ENCODE results near the gene LILRB2. TPM values are rescaled to one million over a fixed set of nuclear protein-coding genes. Genes with fewer than 3 reads are reported as not detected.

Gene LILRB2
- total RNA-seq, 1 experiment from 2014 or later, result 0.22 TPM

DNA sequence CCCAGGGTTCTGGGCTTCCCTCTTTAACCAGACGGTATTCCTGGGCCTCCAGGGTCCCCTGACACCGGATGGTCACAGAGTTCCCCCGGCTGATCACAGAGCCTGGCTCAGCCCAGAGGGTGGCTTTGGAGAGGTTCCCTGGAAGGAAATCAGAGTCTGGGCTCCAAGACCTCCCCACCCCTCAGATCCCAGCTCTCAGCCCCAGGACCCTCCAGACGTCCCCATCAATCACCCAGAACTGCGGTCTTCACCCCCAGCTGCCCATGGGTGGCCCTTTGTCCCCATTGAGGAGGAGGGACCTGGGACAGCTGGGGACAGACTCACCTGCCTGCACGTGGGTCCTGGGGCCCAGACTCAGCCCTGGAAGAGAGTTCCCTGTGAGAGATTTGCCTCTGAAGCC, 31.1 kb upstream of the LILRB2 start:
- Histone ChIP-seq H3K79me2 (ENCODE audit: low read length) (no peaks in the 10 kb centered on the region), H3K4me2 (ENCODE audit: low read depth, low read length, poor library complexity, severe bottlenecking) (no peak overlapping the region), H2AFZ (ENCODE audit: low read length) (no peak overlapping the region), H3K9ac (ENCODE audit: low read length) (no peak overlapping the region), H3K9me3 (ENCODE audit: low read length) (no peaks in the 10 kb centered on the region), H3K4me3 (ENCODE audit: low read length) (no peak overlapping the region), H3K27ac (ENCODE audit: low read length) (no peak overlapping the region), H3K4me1 (ENCODE audit: low read length) (no peaks in the 10 kb centered on the region; the same call in 1 of the 2 replicates), H3K9me2 (replicated peaks; ENCODE audit: insufficient read depth, low read length) (no peaks in the 10 kb centered on the region), H4K20me1 (ENCODE audit: insufficient read depth, low read depth, low read length) (no peaks in the 10 kb centered on the region), H3K36me3 (ENCODE audit: insufficient read depth, low read length) (no peaks in the 10 kb centered on the region), H3K27me3 (ENCODE audit: low read length) (no peaks in the 10 kb centered on the region)
- DNase-seq, result no peak

- Histone ChIP-seq H2AFZ (ENCODE audit: low read length) (no peak overlapping the region), H3K4me2 (ENCODE audit: low read depth, low read length, poor library complexity, severe bottlenecking) (no peak overlapping the region), H3K9ac (ENCODE audit: low read length) (no peak overlapping the region), H3K79me2 (ENCODE audit: low read length) (no peaks in the 10 kb centered on the region), H3K4me3 (ENCODE audit: low read length) (no peak overlapping the region), H3K4me1 (ENCODE audit: low read length) (no peaks in the 10 kb centered on the region; the same call in 1 of the 2 replicates), H3K27ac (ENCODE audit: low read length) (no peak overlapping the region), H3K36me3 (ENCODE audit: insufficient read depth, low read length) (no peaks in the 10 kb centered on the region), H3K27me3 (ENCODE audit: low read length) (no peaks in the 10 kb centered on the region), H3K9me2 (replicated peaks; ENCODE audit: insufficient read depth, low read length) (no peaks in the 10 kb centered on the region), H4K20me1 (ENCODE audit: insufficient read depth, low read depth, low read length) (no peaks in the 10 kb centered on the region), H3K9me3 (ENCODE audit: low read length) (no peaks in the 10 kb centered on the region)
- DNase-seq, result no peak
Observed at GRCh38 chr19:54311486-54311885, 30.6 kb upstream of the LILRB2 start.

DNA sequence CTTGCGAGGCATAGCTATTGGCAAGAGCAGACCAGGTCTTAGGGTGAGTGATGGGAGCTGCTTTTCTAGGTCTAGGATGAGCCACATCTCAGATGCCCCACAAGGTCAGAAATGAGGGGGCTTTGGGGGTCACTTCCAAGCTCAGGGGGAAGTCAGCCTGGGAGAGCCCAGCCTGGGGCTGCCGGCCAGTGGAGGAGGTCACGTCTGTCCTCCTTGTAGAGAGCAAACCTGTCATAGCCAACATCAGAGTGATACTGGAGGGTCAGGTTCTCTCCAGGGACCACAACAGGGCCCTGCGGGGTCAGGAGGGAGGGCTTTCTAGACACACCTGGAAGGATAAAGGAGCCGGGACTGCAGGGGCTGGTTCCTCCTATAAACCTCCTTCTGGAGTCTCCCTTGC, 29.6 kb upstream of the LILRB2 start:
- Histone ChIP-seq H3K27me3 (ENCODE audit: low read length) (no peaks in the 10 kb centered on the region), H3K36me3 (ENCODE audit: insufficient read depth, low read length) (no peaks in the 10 kb centered on the region), H3K9ac (ENCODE audit: low read length) (no peak overlapping the region), H3K79me2 (ENCODE audit: low read length) (no peaks in the 10 kb centered on the region), H4K20me1 (ENCODE audit: insufficient read depth, low read depth, low read length) (no peaks in the 10 kb centered on the region; the same call in 1 of the 2 replicates), H3K9me3 (ENCODE audit: low read length) (no peaks in the 10 kb centered on the region), H2AFZ (ENCODE audit: low read length) (no peak overlapping the region), H3K4me3 (ENCODE audit: low read length) (no peak overlapping the region), H3K4me2 (ENCODE audit: low read depth, low read length, poor library complexity, severe bottlenecking) (no peak overlapping the region), H3K9me2 (replicated peaks; ENCODE audit: insufficient read depth, low read length) (no peaks in the 10 kb centered on the region), H3K4me1 (ENCODE audit: low read length) (no peaks in the 10 kb centered on the region; the same call in 1 of the 2 replicates), H3K27ac (ENCODE audit: low read length) (no peak overlapping the region)
- no peak for DNase-seq

- DNase-seq, result no peak
- Histone ChIP-seq H3K36me3 (ENCODE audit: insufficient read depth, low read length) (no peaks in the 10 kb centered on the region), H4K20me1 (ENCODE audit: insufficient read depth, low read depth, low read length) (no peaks in the 10 kb centered on the region; the same call in 1 of the 2 replicates), H3K9me2 (replicated peaks; ENCODE audit: insufficient read depth, low read length) (no peaks in the 10 kb centered on the region), H3K27ac (ENCODE audit: low read length) (no peak overlapping the region), H3K4me3 (ENCODE audit: low read length) (no peak overlapping the region), H3K79me2 (ENCODE audit: low read length) (no peaks in the 10 kb centered on the region), H3K9ac (ENCODE audit: low read length) (no peak overlapping the region), H3K4me1 (ENCODE audit: low read length) (no peaks in the 10 kb centered on the region; the same call in 1 of the 2 replicates), H3K9me3 (ENCODE audit: low read length) (no peaks in the 10 kb centered on the region), H3K4me2 (ENCODE audit: low read depth, low read length, poor library complexity, severe bottlenecking) (no peak overlapping the region), H3K27me3 (ENCODE audit: low read length) (no peaks in the 10 kb centered on the region), H2AFZ (ENCODE audit: low read length) (no peak overlapping the region)
Observed at GRCh38 chr19:54309811-54310210, 28.9 kb upstream of the LILRB2 start.

DNA sequence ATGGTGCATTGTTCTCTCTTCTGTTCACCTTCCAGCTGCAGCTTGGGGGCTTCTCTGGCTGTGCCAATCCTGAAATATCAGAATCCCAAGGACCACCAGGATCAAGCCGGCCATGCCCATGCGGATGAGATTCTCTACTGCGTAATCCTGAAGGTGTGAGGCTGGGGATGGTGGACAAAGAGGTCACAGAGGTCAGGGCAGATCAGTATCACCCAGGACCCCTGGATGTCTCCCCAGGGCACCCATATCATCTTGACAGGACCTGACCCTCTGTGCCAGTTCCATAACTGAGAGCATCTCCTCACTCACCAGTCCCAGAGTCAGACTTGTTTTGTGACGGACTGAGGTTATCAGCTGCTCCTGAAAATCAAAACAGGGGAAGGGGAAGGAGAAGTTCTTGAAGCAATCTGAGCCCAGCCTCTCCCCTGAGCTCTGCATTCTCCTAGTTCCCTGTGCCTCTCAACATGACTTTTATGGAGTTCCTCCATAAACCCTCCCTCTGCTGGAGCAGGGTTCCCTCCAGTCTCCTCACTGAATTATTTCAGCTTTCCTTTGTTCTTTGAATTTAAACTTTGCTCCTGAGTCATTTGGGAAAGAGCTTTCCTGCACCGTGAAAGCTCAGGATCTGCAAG, 26.6 kb upstream of the LILRB2 start:
- no peak for DNase-seq
- no peaks in the 10 kb centered on the region for H3K9me3 ChIP-seq (ENCODE audit: low read length)
- no peak overlapping the region for H2AFZ ChIP-seq (ENCODE audit: low read length)

GRCh38 chr19:54305141-54305540, 24.2 kb upstream of the LILRB2 start:
- no peak overlapping the region for H3K4me3 ChIP-seq (ENCODE audit: low read length)
- DNase-seq, result no peak
- H4K20me1 ChIP-seq (ENCODE audit: insufficient read depth, low read depth, low read length), result no peaks in the 10 kb centered on the region; the same call in 1 of the 2 replicates
- H3K27ac ChIP-seq (ENCODE audit: low read length), result no peak overlapping the region
- H3K4me2 ChIP-seq (ENCODE audit: low read depth, low read length, poor library complexity, severe bottlenecking), result no peak overlapping the region
- no peaks in the 10 kb centered on the region for H3K9me3 ChIP-seq (ENCODE audit: low read length)
- H3K9me2 ChIP-seq (replicated peaks; ENCODE audit: insufficient read depth, low read length), result no peaks in the 10 kb centered on the region
- no peak overlapping the region for H2AFZ ChIP-seq (ENCODE audit: low read length)
- no peaks in the 10 kb centered on the region for H3K4me1 ChIP-seq (ENCODE audit: low read length)
- no peak overlapping the region for H3K9ac ChIP-seq (ENCODE audit: low read length)
- H3K79me2 ChIP-seq (ENCODE audit: low read length), result no peaks in the 10 kb centered on the region
- H3K27me3 ChIP-seq (ENCODE audit: low read length), result 0 out of 2 replicates have a peak, but pooled peaks cover 3% of the 10 kb centered on the region
- H3K36me3 ChIP-seq (ENCODE audit: insufficient read depth, low read length), result no peaks in the 10 kb centered on the region

More for the DNA sequence above, 26.6 kb upstream of the LILRB2 start:
- Histone ChIP-seq H3K9ac (ENCODE audit: low read length) (no peak overlapping the region), H3K9me2 (replicated peaks; ENCODE audit: insufficient read depth, low read length) (no peaks in the 10 kb centered on the region), H3K4me3 (ENCODE audit: low read length) (no peak overlapping the region), H3K4me1 (ENCODE audit: low read length) (no peaks in the 10 kb centered on the region), H3K36me3 (ENCODE audit: insufficient read depth, low read length) (no peaks in the 10 kb centered on the region), H4K20me1 (ENCODE audit: insufficient read depth, low read depth, low read length) (no peaks in the 10 kb centered on the region; the same call in 1 of the 2 replicates), H3K27me3 (ENCODE audit: low read length) (0 out of 2 replicates have a peak, but pooled peaks cover 3% of the 10 kb centered on the region), H3K79me2 (ENCODE audit: low read length) (no peaks in the 10 kb centered on the region), H3K27ac (ENCODE audit: low read length) (no peak overlapping the region), H3K4me2 (ENCODE audit: low read depth, low read length, poor library complexity, severe bottlenecking) (no peak overlapping the region)

DNA sequence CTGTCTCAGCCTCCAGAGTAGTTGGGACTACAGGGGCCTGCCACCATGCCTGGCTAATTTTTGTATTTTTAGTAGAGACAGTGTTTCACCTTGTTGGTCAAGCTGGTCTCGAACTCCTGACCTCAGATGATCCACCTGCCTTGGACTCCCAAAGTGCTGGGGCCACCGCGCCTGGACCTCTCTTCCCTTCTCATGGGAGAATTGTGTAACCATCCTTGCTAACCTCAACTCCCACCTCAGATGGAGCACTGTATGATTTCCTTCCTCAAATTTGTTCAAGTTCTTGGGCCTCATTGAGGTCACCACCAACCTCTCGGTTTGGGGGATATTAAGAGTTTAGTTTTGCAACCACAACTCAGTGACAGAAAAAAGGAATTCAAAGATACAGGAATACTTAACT, 21.3 kb upstream of the LILRB2 start:
- H4K20me1 ChIP-seq (ENCODE audit: insufficient read depth, low read depth, low read length), result no peaks in the 10 kb centered on the region; the same call in 1 of the 2 replicates
- DNase-seq, result no peak
- H3K27ac ChIP-seq (ENCODE audit: low read length), result no peak overlapping the region
- H3K36me3 ChIP-seq (ENCODE audit: insufficient read depth, low read length), result no peaks in the 10 kb centered on the region
- H3K9me3 ChIP-seq (ENCODE audit: low read length), result no peaks in the 10 kb centered on the region
- no peaks in the 10 kb centered on the region for H3K9me2 ChIP-seq (replicated peaks; ENCODE audit: insufficient read depth, low read length)
- H3K4me2 ChIP-seq (ENCODE audit: low read depth, low read length, poor library complexity, severe bottlenecking), result no peak overlapping the region
- no peak overlapping the region for H3K4me3 ChIP-seq (ENCODE audit: low read length)
- no peak overlapping the region for H2AFZ ChIP-seq (ENCODE audit: low read length)
- H3K79me2 ChIP-seq (ENCODE audit: low read length), result no peaks in the 10 kb centered on the region
- H3K27me3 ChIP-seq (ENCODE audit: low read length), result 0 out of 2 replicates have a peak, but pooled peaks cover 3% of the 10 kb centered on the region
- no peaks in the 10 kb centered on the region for H3K4me1 ChIP-seq (ENCODE audit: low read length)
- H3K9ac ChIP-seq (ENCODE audit: low read length), result no peak overlapping the region

DNA sequence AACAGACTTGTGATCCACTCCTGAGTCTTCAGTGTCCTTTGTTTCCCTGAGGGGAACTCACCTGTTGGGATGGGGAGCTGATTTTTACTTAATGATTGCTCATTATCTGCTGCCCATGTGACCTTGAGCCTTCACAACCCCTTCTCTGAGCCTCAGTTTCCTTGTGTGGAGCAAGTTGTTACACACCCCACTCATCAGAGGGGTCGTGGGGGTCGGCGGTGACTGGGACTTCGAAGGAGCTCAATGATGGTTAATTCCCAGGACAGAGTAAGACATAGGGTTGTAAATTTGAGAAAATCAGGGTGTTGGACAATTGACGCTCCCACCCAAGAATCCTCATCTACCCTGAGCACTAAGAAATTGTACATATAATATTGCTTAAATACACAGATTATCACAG, 18.6 kb upstream of the LILRB2 start:
- Histone ChIP-seq H3K27ac (ENCODE audit: low read length) (no peak overlapping the region), H4K20me1 (ENCODE audit: insufficient read depth, low read depth, low read length) (no peaks in the 10 kb centered on the region), H3K79me2 (ENCODE audit: low read length) (no peaks in the 10 kb centered on the region), H3K4me1 (ENCODE audit: low read length) (no peaks in the 10 kb centered on the region), H3K9ac (ENCODE audit: low read length) (no peak overlapping the region), H3K4me3 (ENCODE audit: low read length) (no peak overlapping the region), H3K27me3 (ENCODE audit: low read length) (0 out of 2 replicates have a peak, but pooled peaks cover 3% of the 10 kb centered on the region), H3K4me2 (ENCODE audit: low read depth, low read length, poor library complexity, severe bottlenecking) (no peak overlapping the region), H3K9me2 (replicated peaks; ENCODE audit: insufficient read depth, low read length) (no peaks in the 10 kb centered on the region), H3K36me3 (ENCODE audit: insufficient read depth, low read length) (no peaks in the 10 kb centered on the region), H2AFZ (ENCODE audit: low read length) (no peak overlapping the region), H3K9me3 (ENCODE audit: low read length) (no peaks in the 10 kb centered on the region)
- DNase-seq, result no peak

Measured in Karpas-422 (cell line).